Measurements from ENCODE around the gene CACNB4. TPM values are rescaled to one million over a fixed set of nuclear protein-coding genes. Genes with fewer than 3 reads are reported as not detected.
"Not testable (repeated sequence)": the region's sequence is repeated elsewhere in the genome, so short reads cannot be mapped to it uniquely, and the experiment has no call there.

Gene CACNB4
- total RNA-seq, 1 experiment from 2014 or later: 1.7 TPM

DNA sequence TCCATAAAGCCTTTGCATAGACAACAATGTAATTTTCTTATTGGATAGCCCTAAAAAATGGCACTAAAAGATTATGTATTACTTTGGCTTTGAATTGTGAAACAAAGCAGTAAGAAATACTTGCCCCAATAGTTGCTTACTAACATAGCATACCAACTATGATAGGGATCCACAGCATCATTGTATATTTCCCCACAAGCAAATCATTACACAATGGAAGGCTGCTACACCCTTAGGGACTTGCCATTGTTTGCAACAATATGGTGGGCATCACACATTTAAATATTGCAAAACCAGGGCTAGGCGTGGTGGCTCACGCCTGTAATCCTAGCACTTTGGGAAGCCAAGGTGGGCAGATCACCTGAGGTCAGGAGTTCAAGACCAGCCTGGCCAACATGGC, 74.4 kb downstream of the CACNB4 start:
- no peak overlapping the region for H3K4me3 ChIP-seq (ENCODE audit: low read depth in 2 of 2, low read length in 2 of 2)
- no peaks in the 10 kb centered on the region for H3K36me3 ChIP-seq (ENCODE audit: control insufficient read depth, insufficient read depth, low read length)
- POLR2A ChIA-PET: no interaction called here
- H3K27ac ChIP-seq (ENCODE audit: low read length): no peak overlapping the region
- H3K4me1 ChIP-seq (ENCODE audit: control insufficient read depth, insufficient read depth, low read length): no peaks in the 10 kb centered on the region
- BruUV-seq (replicated peaks): no TSS peak
- H3K9me3 ChIP-seq (ENCODE audit: control insufficient read depth, insufficient read depth, low read depth, low read length): no peaks in the 10 kb centered on the region
- ATAC-seq (no peak), DNase-seq (ENCODE audit: low read depth, low spot score) (no peak)
- H3K27me3 ChIP-seq (ENCODE audit: control insufficient read depth, insufficient read depth, low read length): peaks cover 7% of the 10 kb centered on the region
- CTCF ChIA-PET: no interaction called here
- TF ChIP-seq SIN3A (IDR thresholded peaks at IDR 0.05; ENCODE audit: borderline replicate concordance, insufficient read depth, low read depth, low read length) (no peak), POLR2AphosphoS5 (IDR thresholded peaks at IDR 0.05; ENCODE audit: low read depth, low read length) (no peak), TCF7L2 (IDR thresholded peaks at IDR 0.05; ENCODE audit: low read depth, low read length) (no peak)
- TF ChIP-seq, protein P1, sequence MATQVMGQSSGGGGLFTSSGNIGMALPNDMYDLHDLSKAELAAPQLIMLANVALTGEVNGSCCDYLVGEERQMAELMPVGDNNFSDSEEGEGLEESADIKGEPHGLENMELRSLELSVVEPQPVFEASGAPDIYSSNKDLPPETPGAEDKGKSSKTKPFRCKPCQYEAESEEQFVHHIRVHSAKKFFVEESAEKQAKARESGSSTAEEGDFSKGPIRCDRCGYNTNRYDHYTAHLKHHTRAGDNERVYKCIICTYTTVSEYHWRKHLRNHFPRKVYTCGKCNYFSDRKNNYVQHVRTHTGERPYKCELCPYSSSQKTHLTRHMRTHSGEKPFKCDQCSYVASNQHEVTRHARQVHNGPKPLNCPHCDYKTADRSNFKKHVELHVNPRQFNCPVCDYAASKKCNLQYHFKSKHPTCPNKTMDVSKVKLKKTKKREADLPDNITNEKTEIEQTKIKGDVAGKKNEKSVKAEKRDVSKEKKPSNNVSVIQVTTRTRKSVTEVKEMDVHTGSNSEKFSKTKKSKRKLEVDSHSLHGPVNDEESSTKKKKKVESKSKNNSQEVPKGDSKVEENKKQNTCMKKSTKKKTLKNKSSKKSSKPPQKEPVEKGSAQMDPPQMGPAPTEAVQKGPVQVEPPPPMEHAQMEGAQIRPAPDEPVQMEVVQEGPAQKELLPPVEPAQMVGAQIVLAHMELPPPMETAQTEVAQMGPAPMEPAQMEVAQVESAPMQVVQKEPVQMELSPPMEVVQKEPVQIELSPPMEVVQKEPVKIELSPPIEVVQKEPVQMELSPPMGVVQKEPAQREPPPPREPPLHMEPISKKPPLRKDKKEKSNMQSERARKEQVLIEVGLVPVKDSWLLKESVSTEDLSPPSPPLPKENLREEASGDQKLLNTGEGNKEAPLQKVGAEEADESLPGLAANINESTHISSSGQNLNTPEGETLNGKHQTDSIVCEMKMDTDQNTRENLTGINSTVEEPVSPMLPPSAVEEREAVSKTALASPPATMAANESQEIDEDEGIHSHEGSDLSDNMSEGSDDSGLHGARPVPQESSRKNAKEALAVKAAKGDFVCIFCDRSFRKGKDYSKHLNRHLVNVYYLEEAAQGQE (IDR thresholded peaks at IDR 0.05; ENCODE audit: insufficient read depth in 1 of 2, low read depth in 2 of 2, low read length in 1 of 2): no peak
- TF ChIP-seq, protein P2, sequence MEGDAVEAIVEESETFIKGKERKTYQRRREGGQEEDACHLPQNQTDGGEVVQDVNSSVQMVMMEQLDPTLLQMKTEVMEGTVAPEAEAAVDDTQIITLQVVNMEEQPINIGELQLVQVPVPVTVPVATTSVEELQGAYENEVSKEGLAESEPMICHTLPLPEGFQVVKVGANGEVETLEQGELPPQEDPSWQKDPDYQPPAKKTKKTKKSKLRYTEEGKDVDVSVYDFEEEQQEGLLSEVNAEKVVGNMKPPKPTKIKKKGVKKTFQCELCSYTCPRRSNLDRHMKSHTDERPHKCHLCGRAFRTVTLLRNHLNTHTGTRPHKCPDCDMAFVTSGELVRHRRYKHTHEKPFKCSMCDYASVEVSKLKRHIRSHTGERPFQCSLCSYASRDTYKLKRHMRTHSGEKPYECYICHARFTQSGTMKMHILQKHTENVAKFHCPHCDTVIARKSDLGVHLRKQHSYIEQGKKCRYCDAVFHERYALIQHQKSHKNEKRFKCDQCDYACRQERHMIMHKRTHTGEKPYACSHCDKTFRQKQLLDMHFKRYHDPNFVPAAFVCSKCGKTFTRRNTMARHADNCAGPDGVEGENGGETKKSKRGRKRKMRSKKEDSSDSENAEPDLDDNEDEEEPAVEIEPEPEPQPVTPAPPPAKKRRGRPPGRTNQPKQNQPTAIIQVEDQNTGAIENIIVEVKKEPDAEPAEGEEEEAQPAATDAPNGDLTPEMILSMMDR (IDR thresholded peaks at IDR 0.05): no peak
- in situ Hi-C loops (cut with HindIII; ENCODE audit: low pct_unique_long_range_greater_than_20kb, low sequenced_read_pairs): no loop called here
- intact Hi-C loops (cut with micrococcal nuclease; ENCODE audit: unreplicated experiment): loop anchor here (10.0 kb wide), 1 partner anchor 230 kb away; no protein-coding TSS in a partner anchor

GRCh38 chr2:152022090-152022489, 76.8 kb downstream of the CACNB4 start:
- Histone ChIP-seq H3K9me3 (ENCODE audit: control insufficient read depth, insufficient read depth, low read depth, low read length) (no peaks in the 10 kb centered on the region), H3K4me1 (ENCODE audit: control insufficient read depth, insufficient read depth, low read length) (no peaks in the 10 kb centered on the region), H3K27me3 (ENCODE audit: control insufficient read depth, insufficient read depth, low read length) (peaks cover 9% of the 10 kb centered on the region), H3K27ac (ENCODE audit: low read length) (no peak overlapping the region), H3K36me3 (ENCODE audit: control insufficient read depth, insufficient read depth, low read length) (no peaks in the 10 kb centered on the region), H3K4me3 (ENCODE audit: low read depth in 2 of 2, low read length in 2 of 2) (no peak overlapping the region)
- intact Hi-C loops (cut with micrococcal nuclease; ENCODE audit: unreplicated experiment) (loop anchor here (10.0 kb wide), 1 partner anchor 227 kb away; no protein-coding TSS in a partner anchor), in situ Hi-C loops (cut with HindIII; ENCODE audit: low pct_unique_long_range_greater_than_20kb, low sequenced_read_pairs) (no loop called here)
- TF ChIP-seq POLR2AphosphoS5 (IDR thresholded peaks at IDR 0.05; ENCODE audit: low read depth, low read length) (no peak), TCF7L2 (IDR thresholded peaks at IDR 0.05; ENCODE audit: low read depth, low read length) (no peak), SIN3A (IDR thresholded peaks at IDR 0.05; ENCODE audit: borderline replicate concordance, insufficient read depth, low read depth, low read length) (no peak)
- TF ChIP-seq, protein P2 (IDR thresholded peaks at IDR 0.05): no peak
- TF ChIP-seq, protein P1 (IDR thresholded peaks at IDR 0.05; ENCODE audit: insufficient read depth in 1 of 2, low read depth in 2 of 2, low read length in 1 of 2): no peak
- no peak for DNase-seq (ENCODE audit: low read depth, low spot score)
- POLR2A ChIA-PET: no interaction called here
- no peak for ATAC-seq
- CTCF ChIA-PET: no interaction called here
- BruUV-seq (replicated peaks): no TSS peak

DNA sequence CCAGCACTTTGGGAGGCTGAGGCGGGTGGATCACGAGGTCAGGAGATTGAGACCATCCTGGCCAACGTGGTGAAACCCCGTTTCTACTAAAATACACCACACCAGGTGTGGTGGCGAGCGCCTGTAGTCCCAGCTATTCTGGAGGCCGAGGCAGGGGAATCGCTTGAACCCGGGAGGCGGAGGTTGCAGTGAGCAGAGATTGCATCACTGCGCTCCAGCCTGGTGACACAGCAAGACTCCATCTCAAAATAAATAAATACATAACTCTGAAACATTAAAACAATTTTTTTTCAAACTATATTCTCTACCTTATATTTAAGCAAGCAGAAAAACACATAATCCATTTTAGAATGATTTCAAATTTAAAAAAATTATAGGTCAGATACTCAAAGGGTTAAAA, 77.8 kb downstream of the CACNB4 start:
- CTCF ChIA-PET; in situ Hi-C loops (cut with HindIII; ENCODE audit: low pct_unique_long_range_greater_than_20kb, low sequenced_read_pairs); ATAC-seq; DNase-seq (ENCODE audit: low read depth, low spot score); POLR2A ChIA-PET; H3K9me3 ChIP-seq (ENCODE audit: control insufficient read depth, insufficient read depth, low read depth, low read length); H3K27ac ChIP-seq (ENCODE audit: low read length); H3K4me1 ChIP-seq (ENCODE audit: control insufficient read depth, insufficient read depth, low read length); H3K36me3 ChIP-seq (ENCODE audit: control insufficient read depth, insufficient read depth, low read length); H3K4me3 ChIP-seq (ENCODE audit: low read depth in 2 of 2, low read length in 2 of 2); BruUV-seq (replicated peaks): not testable (repeated sequence)
- intact Hi-C loops (cut with micrococcal nuclease; ENCODE audit: unreplicated experiment): loop anchor here (10.0 kb wide), 1 partner anchor 226 kb away; no protein-coding TSS in a partner anchor
- peaks cover 14% of the 10 kb centered on the region for H3K27me3 ChIP-seq (ENCODE audit: control insufficient read depth, insufficient read depth, low read length)

Measured in Panc1 (cell line).